WTC11 (cell line): ENCODE data around the gene CLGN. TPM values are rescaled to one million over a fixed set of nuclear protein-coding genes. Genes with fewer than 3 reads are reported as not detected.

Experiments used
- ATAC-seq: fragments of 200-7000 bp; cut with Tn5 transposase; 2 replicates; pipeline ENCODE4 v1.10.0; 2021; ENCODE audit warnings: mild to moderate bottlenecking, moderate library complexity
- CTCF ChIA-PET: fragments of 300-600 bp; sonication (Branson Sonifier 250); formaldehyde crosslinking; loops from one replicate; lab custom pipeline; 2021; ENCODE audit warnings: antibody characterized with exemption; lab: Charles Lee
- POLR2A ChIA-PET: fragments of 350-600 bp; sonication (Branson Sonifier 250); formaldehyde crosslinking; loops from one replicate; lab custom pipeline; 2021; ENCODE audit warnings: antibody characterized with exemption; lab: Charles Lee
- DNase-seq: peaks from one replicate; pipeline ENCODE4 v3.0.0; 2021; ENCODE audit warnings: low spot score
- H3K27ac Mint-ChIP-seq: 2 replicates; pipeline ENCODE4 v1.8.0; 2021; ENCODE audit warnings: mixed read lengths
- H3K27me3 Mint-ChIP-seq: 2 replicates; pipeline ENCODE4 v1.8.0; 2021; ENCODE audit warnings: low read depth, mild to moderate bottlenecking, moderate library complexity, mixed read lengths
- H3K36me3 Mint-ChIP-seq: 2 replicates; pipeline ENCODE4 v1.8.0; 2021; ENCODE audit warnings: mixed read lengths
- H3K4me1 Mint-ChIP-seq: 2 replicates; pipeline ENCODE4 v1.8.0; 2022; ENCODE audit warnings: mixed read lengths
- H3K4me3 Mint-ChIP-seq: 2 replicates; pipeline ENCODE4 v1.8.0; 2021; ENCODE audit warnings: mild to moderate bottlenecking, moderate library complexity, mixed read lengths
- H3K9me3 Mint-ChIP-seq: 2 replicates; pipeline ENCODE4 v1.8.0; 2021; ENCODE audit warnings: mixed read lengths
- CBFB ChIP-seq: sonication (generic); formaldehyde crosslinking; IDR thresholded peaks from 2 replicates; pipeline ENCODE4 v1.8.1; 2022; ENCODE audit warnings: mild to moderate bottlenecking, low read depth, missing genetic modification reagents
- CREM ChIP-seq: sonication (generic); formaldehyde crosslinking; IDR thresholded peaks from 2 replicates; pipeline ENCODE4 v1.8.1; 2022; ENCODE audit warnings: mild to moderate bottlenecking, missing genetic modification reagents, moderate library complexity
- FOXP1 ChIP-seq: sonication (generic); formaldehyde crosslinking; IDR thresholded peaks from 2 replicates; pipeline ENCODE4 v1.8.0; 2022; ENCODE audit warnings: missing genetic modification reagents, mild to moderate bottlenecking, moderate library complexity, borderline replicate concordance
- GABPB1 ChIP-seq: sonication (generic); formaldehyde crosslinking; IDR thresholded peaks from 2 replicates; pipeline ENCODE4 v1.8.1; 2023; ENCODE audit warnings: mild to moderate bottlenecking, missing genetic modification reagents
- MYBL2 ChIP-seq: sonication (generic); formaldehyde crosslinking; IDR thresholded peaks from 2 replicates; pipeline ENCODE4 v1.8.1; 2023; ENCODE audit warnings: mild to moderate bottlenecking, moderate library complexity, missing genetic modification reagents
- NFATC4 ChIP-seq: fragments of 250-450 bp; sonication (Bioruptor Pico); IDR thresholded peaks from 2 replicates; pipeline ENCODE4 v1.9.0; 2021; ENCODE audit warnings: mild to moderate bottlenecking
- NFE2L1 ChIP-seq: sonication (generic); formaldehyde crosslinking; IDR thresholded peaks from 2 replicates; pipeline ENCODE4 v1.8.1; 2023; ENCODE audit warnings: missing genetic modification reagents
- NFYB ChIP-seq: sonication (generic); formaldehyde crosslinking; conservative IDR thresholded peaks from 2 replicates; pipeline ENCODE4 v1.8.0; 2022; ENCODE audit warnings: low read depth, missing genetic modification reagents
- SMAD3 ChIP-seq: sonication (generic); formaldehyde crosslinking; IDR thresholded peaks from 2 replicates; pipeline ENCODE4 v1.8.0; 2022; ENCODE audit warnings: missing genetic modification reagents, mild to moderate bottlenecking, borderline replicate concordance
- SP1 ChIP-seq: sonication (generic); formaldehyde crosslinking; conservative IDR thresholded peaks from 2 replicates; pipeline ENCODE4 v1.8.1; 2022; ENCODE audit warnings: missing genetic modification reagents
- ZBTB21 ChIP-seq: sonication (generic); formaldehyde crosslinking; IDR thresholded peaks from 2 replicates; pipeline ENCODE4 v1.8.1; 2023; ENCODE audit warnings: mild to moderate bottlenecking, missing genetic modification reagents, borderline replicate concordance
- total RNA-seq: library from RNA; stranded (reverse); gene quantifications from 3 replicates; pipeline ENCODE4 v1.2.3, GENCODE V29; 2021
- TF ChIP-seq, protein P1 (sequence below): fragments of 200-600 bp; IDR thresholded peaks from 2 replicates; pipeline ENCODE4 v1.8.0; 2022; ENCODE audit warnings: antibody characterized with exemption
- TF ChIP-seq, protein P2 (sequence below): fragments of 250-450 bp; sonication (Bioruptor Pico); IDR thresholded peaks from 2 replicates; pipeline ENCODE4 v1.9.0; 2021; ENCODE audit warnings: mild to moderate bottlenecking
- TF ChIP-seq, protein P3 (sequence below): sonication (generic); formaldehyde crosslinking; IDR thresholded peaks from 2 replicates; pipeline ENCODE4 v1.8.0; 2022; ENCODE audit warnings: mild to moderate bottlenecking, missing genetic modification reagents
- TF ChIP-seq, protein P4 (sequence below): sonication (generic); formaldehyde crosslinking; IDR thresholded peaks from 2 replicates; pipeline ENCODE4 v1.8.0; 2023; ENCODE audit warnings: missing genetic modification reagents
- TF ChIP-seq, protein P5 (sequence below): sonication (generic); formaldehyde crosslinking; IDR thresholded peaks from 2 replicates; pipeline ENCODE4 v1.8.1; 2023; ENCODE audit warnings: mild to moderate bottlenecking, missing genetic modification reagents, moderate library complexity
- TF ChIP-seq, protein P6 (sequence below): fragments of 250-450 bp; sonication (Bioruptor Pico); IDR thresholded peaks from 2 replicates; pipeline ENCODE4 v1.9.0; 2021; ENCODE audit warnings: mild to moderate bottlenecking
- TF ChIP-seq, protein P7 (sequence below): sonication (generic); formaldehyde crosslinking; IDR thresholded peaks from 2 replicates; pipeline ENCODE4 v1.8.1; 2022; ENCODE audit warnings: mild to moderate bottlenecking, missing genetic modification reagents, moderate library complexity, borderline replicate concordance
- TF ChIP-seq, protein P8 (sequence below): sonication (generic); formaldehyde crosslinking; IDR thresholded peaks from 2 replicates; pipeline ENCODE4 v1.8.1; 2023; ENCODE audit warnings: mild to moderate bottlenecking, missing genetic modification reagents, moderate library complexity
- TF ChIP-seq, protein P9 (sequence below): sonication (generic); formaldehyde crosslinking; IDR thresholded peaks from 2 replicates; pipeline ENCODE4 v1.8.1; 2023; ENCODE audit warnings: mild to moderate bottlenecking, missing genetic modification reagents

The CLGN gene
- total RNA-seq, 1 experiment from 2014 or later = 2.3 TPM

DNA sequence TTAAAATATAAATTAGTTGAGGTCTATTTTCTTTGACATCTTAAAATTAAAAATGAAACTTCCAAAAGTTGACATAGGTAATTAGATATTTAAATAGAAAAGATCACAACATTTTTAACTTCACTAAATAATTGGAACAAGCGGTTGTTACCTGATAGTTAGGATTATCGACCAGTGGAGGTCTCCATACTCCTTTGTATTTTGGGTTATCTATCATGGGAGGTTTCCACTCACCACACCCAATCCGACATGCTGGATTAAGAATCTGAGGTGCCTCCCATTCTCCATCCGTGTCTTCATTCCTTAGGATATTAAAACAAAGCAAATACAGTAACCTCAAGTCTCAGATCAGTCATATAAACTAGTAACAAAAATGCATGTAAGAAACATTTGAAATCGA lies 31.8 kb downstream of the CLGN start:
- TF ChIP-seq CBFB (CRISPR knock-in tag) = no peak
- TF ChIP-seq, protein P1, sequence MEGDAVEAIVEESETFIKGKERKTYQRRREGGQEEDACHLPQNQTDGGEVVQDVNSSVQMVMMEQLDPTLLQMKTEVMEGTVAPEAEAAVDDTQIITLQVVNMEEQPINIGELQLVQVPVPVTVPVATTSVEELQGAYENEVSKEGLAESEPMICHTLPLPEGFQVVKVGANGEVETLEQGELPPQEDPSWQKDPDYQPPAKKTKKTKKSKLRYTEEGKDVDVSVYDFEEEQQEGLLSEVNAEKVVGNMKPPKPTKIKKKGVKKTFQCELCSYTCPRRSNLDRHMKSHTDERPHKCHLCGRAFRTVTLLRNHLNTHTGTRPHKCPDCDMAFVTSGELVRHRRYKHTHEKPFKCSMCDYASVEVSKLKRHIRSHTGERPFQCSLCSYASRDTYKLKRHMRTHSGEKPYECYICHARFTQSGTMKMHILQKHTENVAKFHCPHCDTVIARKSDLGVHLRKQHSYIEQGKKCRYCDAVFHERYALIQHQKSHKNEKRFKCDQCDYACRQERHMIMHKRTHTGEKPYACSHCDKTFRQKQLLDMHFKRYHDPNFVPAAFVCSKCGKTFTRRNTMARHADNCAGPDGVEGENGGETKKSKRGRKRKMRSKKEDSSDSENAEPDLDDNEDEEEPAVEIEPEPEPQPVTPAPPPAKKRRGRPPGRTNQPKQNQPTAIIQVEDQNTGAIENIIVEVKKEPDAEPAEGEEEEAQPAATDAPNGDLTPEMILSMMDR = no peak
- TF ChIP-seq, protein P2, sequence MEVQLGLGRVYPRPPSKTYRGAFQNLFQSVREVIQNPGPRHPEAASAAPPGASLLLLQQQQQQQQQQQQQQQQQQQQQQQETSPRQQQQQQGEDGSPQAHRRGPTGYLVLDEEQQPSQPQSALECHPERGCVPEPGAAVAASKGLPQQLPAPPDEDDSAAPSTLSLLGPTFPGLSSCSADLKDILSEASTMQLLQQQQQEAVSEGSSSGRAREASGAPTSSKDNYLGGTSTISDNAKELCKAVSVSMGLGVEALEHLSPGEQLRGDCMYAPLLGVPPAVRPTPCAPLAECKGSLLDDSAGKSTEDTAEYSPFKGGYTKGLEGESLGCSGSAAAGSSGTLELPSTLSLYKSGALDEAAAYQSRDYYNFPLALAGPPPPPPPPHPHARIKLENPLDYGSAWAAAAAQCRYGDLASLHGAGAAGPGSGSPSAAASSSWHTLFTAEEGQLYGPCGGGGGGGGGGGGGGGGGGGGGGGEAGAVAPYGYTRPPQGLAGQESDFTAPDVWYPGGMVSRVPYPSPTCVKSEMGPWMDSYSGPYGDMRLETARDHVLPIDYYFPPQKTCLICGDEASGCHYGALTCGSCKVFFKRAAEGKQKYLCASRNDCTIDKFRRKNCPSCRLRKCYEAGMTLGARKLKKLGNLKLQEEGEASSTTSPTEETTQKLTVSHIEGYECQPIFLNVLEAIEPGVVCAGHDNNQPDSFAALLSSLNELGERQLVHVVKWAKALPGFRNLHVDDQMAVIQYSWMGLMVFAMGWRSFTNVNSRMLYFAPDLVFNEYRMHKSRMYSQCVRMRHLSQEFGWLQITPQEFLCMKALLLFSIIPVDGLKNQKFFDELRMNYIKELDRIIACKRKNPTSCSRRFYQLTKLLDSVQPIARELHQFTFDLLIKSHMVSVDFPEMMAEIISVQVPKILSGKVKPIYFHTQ (CRISPR knock-in tag) = no peak
- TF ChIP-seq, protein P3, sequence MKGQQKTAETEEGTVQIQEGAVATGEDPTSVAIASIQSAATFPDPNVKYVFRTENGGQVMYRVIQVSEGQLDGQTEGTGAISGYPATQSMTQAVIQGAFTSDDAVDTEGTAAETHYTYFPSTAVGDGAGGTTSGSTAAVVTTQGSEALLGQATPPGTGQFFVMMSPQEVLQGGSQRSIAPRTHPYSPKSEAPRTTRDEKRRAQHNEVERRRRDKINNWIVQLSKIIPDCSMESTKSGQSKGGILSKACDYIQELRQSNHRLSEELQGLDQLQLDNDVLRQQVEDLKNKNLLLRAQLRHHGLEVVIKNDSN (CRISPR knock-in tag) = no peak
- TF ChIP-seq SP1 = no peak
- TF ChIP-seq, protein P4, sequence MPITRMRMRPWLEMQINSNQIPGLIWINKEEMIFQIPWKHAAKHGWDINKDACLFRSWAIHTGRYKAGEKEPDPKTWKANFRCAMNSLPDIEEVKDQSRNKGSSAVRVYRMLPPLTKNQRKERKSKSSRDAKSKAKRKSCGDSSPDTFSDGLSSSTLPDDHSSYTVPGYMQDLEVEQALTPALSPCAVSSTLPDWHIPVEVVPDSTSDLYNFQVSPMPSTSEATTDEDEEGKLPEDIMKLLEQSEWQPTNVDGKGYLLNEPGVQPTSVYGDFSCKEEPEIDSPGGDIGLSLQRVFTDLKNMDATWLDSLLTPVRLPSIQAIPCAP (CRISPR knock-in tag) = no peak
- TF ChIP-seq, protein P5, sequence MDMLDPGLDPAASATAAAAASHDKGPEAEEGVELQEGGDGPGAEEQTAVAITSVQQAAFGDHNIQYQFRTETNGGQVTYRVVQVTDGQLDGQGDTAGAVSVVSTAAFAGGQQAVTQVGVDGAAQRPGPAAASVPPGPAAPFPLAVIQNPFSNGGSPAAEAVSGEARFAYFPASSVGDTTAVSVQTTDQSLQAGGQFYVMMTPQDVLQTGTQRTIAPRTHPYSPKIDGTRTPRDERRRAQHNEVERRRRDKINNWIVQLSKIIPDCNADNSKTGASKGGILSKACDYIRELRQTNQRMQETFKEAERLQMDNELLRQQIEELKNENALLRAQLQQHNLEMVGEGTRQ = no peak
- TF ChIP-seq NFE2L1 (CRISPR knock-in tag) = no peak
- TF ChIP-seq NFATC4 (CRISPR knock-in tag) = no peak
- TF ChIP-seq, protein P6, sequence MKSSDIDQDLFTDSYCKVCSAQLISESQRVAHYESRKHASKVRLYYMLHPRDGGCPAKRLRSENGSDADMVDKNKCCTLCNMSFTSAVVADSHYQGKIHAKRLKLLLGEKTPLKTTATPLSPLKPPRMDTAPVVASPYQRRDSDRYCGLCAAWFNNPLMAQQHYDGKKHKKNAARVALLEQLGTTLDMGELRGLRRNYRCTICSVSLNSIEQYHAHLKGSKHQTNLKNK = no peak
- TF ChIP-seq, protein P7, sequence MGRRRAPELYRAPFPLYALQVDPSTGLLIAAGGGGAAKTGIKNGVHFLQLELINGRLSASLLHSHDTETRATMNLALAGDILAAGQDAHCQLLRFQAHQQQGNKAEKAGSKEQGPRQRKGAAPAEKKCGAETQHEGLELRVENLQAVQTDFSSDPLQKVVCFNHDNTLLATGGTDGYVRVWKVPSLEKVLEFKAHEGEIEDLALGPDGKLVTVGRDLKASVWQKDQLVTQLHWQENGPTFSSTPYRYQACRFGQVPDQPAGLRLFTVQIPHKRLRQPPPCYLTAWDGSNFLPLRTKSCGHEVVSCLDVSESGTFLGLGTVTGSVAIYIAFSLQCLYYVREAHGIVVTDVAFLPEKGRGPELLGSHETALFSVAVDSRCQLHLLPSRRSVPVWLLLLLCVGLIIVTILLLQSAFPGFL (CRISPR knock-in tag) = no peak
- no peak for TF ChIP-seq MYBL2 (CRISPR knock-in tag)
- TF ChIP-seq CREM (CRISPR knock-in tag) = no peak
- TF ChIP-seq, protein P8, sequence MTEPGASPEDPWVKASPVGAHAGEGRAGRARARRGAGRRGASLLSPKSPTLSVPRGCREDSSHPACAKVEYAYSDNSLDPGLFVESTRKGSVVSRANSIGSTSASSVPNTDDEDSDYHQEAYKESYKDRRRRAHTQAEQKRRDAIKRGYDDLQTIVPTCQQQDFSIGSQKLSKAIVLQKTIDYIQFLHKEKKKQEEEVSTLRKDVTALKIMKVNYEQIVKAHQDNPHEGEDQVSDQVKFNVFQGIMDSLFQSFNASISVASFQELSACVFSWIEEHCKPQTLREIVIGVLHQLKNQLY (CRISPR knock-in tag) = no peak
- no peak for TF ChIP-seq SMAD3
- CTCF ChIA-PET = no interaction called here

DNA sequence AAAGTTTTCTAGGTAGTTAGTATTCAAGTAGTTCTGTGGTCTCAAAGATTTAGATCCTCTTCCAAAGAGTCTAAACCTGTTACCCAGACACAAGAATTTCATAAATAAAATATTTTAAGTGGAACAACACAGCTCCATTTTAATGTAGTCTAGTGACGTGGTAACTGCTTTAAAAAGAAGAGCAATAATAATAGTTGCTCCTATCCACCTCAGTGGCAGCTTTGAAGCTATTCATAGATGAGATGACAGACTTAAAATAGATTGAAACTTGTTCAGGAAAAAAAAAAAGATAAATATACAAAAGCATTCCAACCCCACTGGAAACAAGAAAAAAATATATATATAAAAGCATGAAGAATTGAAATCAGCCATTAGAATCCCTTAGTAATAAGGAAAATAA lies 39.4 kb downstream of the CLGN start:
- Mint-ChIP-seq H3K9me3 (no peaks in the 10 kb centered on the region), H3K27ac (no peak overlapping the region), H3K27me3 (no peaks in the 10 kb centered on the region), H3K4me1 (0 out of 2 replicates have a peak, but pooled peaks cover 2% of the 10 kb centered on the region), H3K4me3 (no peak overlapping the region), H3K36me3 (no peaks in the 10 kb centered on the region)
- CTCF ChIA-PET = interaction anchor here (1.6 kb wide), 1 partner anchor 28 kb away, joined by 3 read pairs; no protein-coding TSS in a partner anchor
- DNase-seq = no peak
- no peak for ATAC-seq
- POLR2A ChIA-PET = interaction anchor here (0.7 kb wide), 1 partner anchor 15 kb away, joined by 3 read pairs; the partner anchor contains the start of gene SCOC
- TF ChIP-seq NFYB (CRISPR knock-in tag) (no peak), FOXP1 (CRISPR knock-in tag) (no peak), GABPB1 (no peak), ZBTB21 (CRISPR knock-in tag) (no peak), SMAD3 (no peak)
- TF ChIP-seq, protein P6 = no peak
- TF ChIP-seq, protein P7 (CRISPR knock-in tag) = no peak
- TF ChIP-seq, protein P9, sequence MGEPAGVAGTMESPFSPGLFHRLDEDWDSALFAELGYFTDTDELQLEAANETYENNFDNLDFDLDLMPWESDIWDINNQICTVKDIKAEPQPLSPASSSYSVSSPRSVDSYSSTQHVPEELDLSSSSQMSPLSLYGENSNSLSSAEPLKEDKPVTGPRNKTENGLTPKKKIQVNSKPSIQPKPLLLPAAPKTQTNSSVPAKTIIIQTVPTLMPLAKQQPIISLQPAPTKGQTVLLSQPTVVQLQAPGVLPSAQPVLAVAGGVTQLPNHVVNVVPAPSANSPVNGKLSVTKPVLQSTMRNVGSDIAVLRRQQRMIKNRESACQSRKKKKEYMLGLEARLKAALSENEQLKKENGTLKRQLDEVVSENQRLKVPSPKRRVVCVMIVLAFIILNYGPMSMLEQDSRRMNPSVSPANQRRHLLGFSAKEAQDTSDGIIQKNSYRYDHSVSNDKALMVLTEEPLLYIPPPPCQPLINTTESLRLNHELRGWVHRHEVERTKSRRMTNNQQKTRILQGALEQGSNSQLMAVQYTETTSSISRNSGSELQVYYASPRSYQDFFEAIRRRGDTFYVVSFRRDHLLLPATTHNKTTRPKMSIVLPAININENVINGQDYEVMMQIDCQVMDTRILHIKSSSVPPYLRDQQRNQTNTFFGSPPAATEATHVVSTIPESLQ = no peak

More for the DNA sequence above, 31.8 kb downstream of the CLGN start:
- no peak overlapping the region for H3K27ac Mint-ChIP-seq
- H3K9me3 Mint-ChIP-seq = no peaks in the 10 kb centered on the region
- POLR2A ChIA-PET = no interaction called here
- no peak overlapping the region for H3K4me3 Mint-ChIP-seq
- no peak for DNase-seq
- H3K36me3 Mint-ChIP-seq = no peaks in the 10 kb centered on the region
- 0 out of 2 replicates have a peak, but pooled peaks have one; percentile 46 for ATAC-seq
- no peaks in the 10 kb centered on the region for H3K27me3 Mint-ChIP-seq
- H3K4me1 Mint-ChIP-seq = no peaks in the 10 kb centered on the region
